K562 (cell line): Measurements from ENCODE around the gene CYSTM1. TPM values are rescaled to one million over a fixed set of nuclear protein-coding genes. Genes with fewer than 3 reads are reported as not detected.

Experiments
- ATAC-seq: fragments of 200-7000 bp; cut with Tn5 transposase; 3 replicates; pipeline ENCODE4 v1.9.1; 2020; ENCODE audit warnings: moderate library complexity
- BruUV-seq: library from RNA; stranded (reverse); fragments of 400-500 nt; replicated peaks from 2 replicates; lab custom pipeline; 2021; lab: Mats Ljungman, UMichigan
- CTCF ChIA-PET: fragments of 300-600 bp; formaldehyde crosslinking; extraction: SDS; loops from one replicate; lab custom pipeline; 2021; ENCODE audit warnings: low intra/inter-chr PET ratio; lab: Yijun Ruan, JAX
- POLR2A ChIA-PET: fragments of 300-600, 350-650 bp; sonication (Branson Sonifier 250); formaldehyde crosslinking; extraction: SDS; loops from one replicate; lab custom pipeline; 2021; ENCODE audit warnings: antibody characterized with exemption, inconsistent platforms; lab: Yijun Ruan, JAX
- DNase-seq, 4 experiments: peaks; one replicate each; pipeline versions ENCODE4 v3.0.0 to v3.0.0-alpha.2; 2011 to 2018; ENCODE audit warnings: low spot score in 3 of 4, mixed read lengths in 3 of 4; ENCODE audit errors: extremely low read depth in 1 of 4
- FAIRE-seq: peaks from 2 replicates; lab custom pipeline; 2011; peaks lifted over from hg19 to GRCh38; lab: Jason Lieb, UNC
- H2AFZ ChIP-seq: 2 replicates; pipeline ENCODE4 v1.6.0; 2011; ENCODE audit warnings: low read depth, low read length, control low read depth, inconsistent platforms
- H3K27ac ChIP-seq: fragments of 200-600 bp; 3 replicates; pipeline ENCODE4 v1.8.0; 2011; ENCODE audit warnings: low read depth, mild to moderate bottlenecking, control low read depth, inconsistent platforms, low read length, moderate library complexity, mixed read lengths; ENCODE audit errors: extremely low read depth
- H3K27me3 ChIP-seq, 2 experiments: fragments of 300-600 bp in 1 of 2; 2 replicates in 1 of 2; 3 replicates in 1 of 2; pipeline versions ENCODE4 v1.6.0 to v1.8.0; 2011; ENCODE audit warnings: inconsistent platforms in 2 of 2, low read length in 2 of 2, mild to moderate bottlenecking in 1 of 2, mixed read lengths in 1 of 2, moderate library complexity in 1 of 2; ENCODE audit not compliant: control insufficient read depth in 2 of 2, insufficient read depth in 2 of 2
- H3K36me3 ChIP-seq: fragments of 300-600 bp; 3 replicates; pipeline ENCODE4 v1.8.0; 2011; ENCODE audit warnings: mild to moderate bottlenecking, low read length, inconsistent platforms; ENCODE audit not compliant: control insufficient read depth, insufficient read depth
- H3K4me1 ChIP-seq, 2 experiments: fragments of 200-600 bp in 1 of 2; replicated peaks in 1 of 2; 2 replicates in 1 of 2; 3 replicates in 1 of 2; pipeline versions ENCODE4 v1.5.1 to v1.8.0; 2011; ENCODE audit warnings: inconsistent platforms in 2 of 2, low read length in 2 of 2, mild to moderate bottlenecking in 1 of 2, mixed read lengths in 1 of 2, moderate library complexity in 1 of 2; ENCODE audit not compliant: control insufficient read depth in 2 of 2, insufficient read depth in 2 of 2
- H3K4me2 ChIP-seq: 2 replicates; pipeline ENCODE4 v1.6.1; 2011; ENCODE audit warnings: low read length, control low read depth, inconsistent platforms, mixed read lengths; ENCODE audit not compliant: insufficient read depth
- H3K4me3 ChIP-seq: fragments of 200-600 bp; sonication (generic), shearing (Covaris generic); 2 replicates; pipeline ENCODE4 v1.5.1; 2016; ENCODE audit warnings: control low read depth, inconsistent platforms
- H3K79me2 ChIP-seq: fragments of 200-600 bp; 3 replicates; pipeline ENCODE4 v1.8.0; 2011; ENCODE audit warnings: low read length, inconsistent platforms; ENCODE audit not compliant: control insufficient read depth, insufficient read depth
- H3K9ac ChIP-seq, 2 experiments: 2 replicates each; pipeline versions ENCODE4 v1.6.0 to v1.6.1; 2011; ENCODE audit warnings: low read depth in 2 of 2, low read length in 2 of 2, control low read depth in 1 of 2, inconsistent platforms in 1 of 2, mild to moderate bottlenecking in 1 of 2, mixed read lengths in 1 of 2; ENCODE audit not compliant: insufficient read depth in 1 of 2
- H3K9me1 ChIP-seq: one replicate; pipeline ENCODE4 v1.6.0; 2011; ENCODE audit warnings: inconsistent platforms, mild to moderate bottlenecking, low read length, moderate library complexity; ENCODE audit not compliant: control insufficient read depth, insufficient read depth
- H3K9me3 ChIP-seq: replicated peaks from 2 replicates; pipeline ENCODE4 v1.5.1; 2011; ENCODE audit warnings: low read depth, low read length, inconsistent platforms; ENCODE audit not compliant: control insufficient read depth, insufficient read depth
- H4K20me1 ChIP-seq: replicated peaks from 2 replicates; pipeline ENCODE4 v1.6.1; 2011; ENCODE audit warnings: low read length, inconsistent platforms, mixed read lengths; ENCODE audit not compliant: control insufficient read depth, insufficient read depth
- AFF1 ChIP-seq, 2 experiments: fragments of 450-650 bp; IDR thresholded peaks; 2 replicates each; pipeline ENCODE4 v1.6.1; 2018; ENCODE audit warnings: mild to moderate bottlenecking in 2 of 2, low read depth in 1 of 2; ENCODE audit not compliant: partially characterized antibody in 2 of 2
- ARID2 ChIP-seq: fragments of 450-650 bp; IDR thresholded peaks from 2 replicates; pipeline ENCODE4 v1.6.1; 2017; ENCODE audit warnings: antibody characterized with exemption, mild to moderate bottlenecking
- HNRNPLL ChIP-seq: fragments of 200-400 bp; formaldehyde crosslinking; IDR thresholded peaks from 2 replicates; pipeline ENCODE4 v1.6.1; 2017; ENCODE audit warnings: low read length, low read depth, mild to moderate bottlenecking; ENCODE audit not compliant: poor library complexity, severe bottlenecking
- MEF2A ChIP-seq: IDR thresholded peaks from 2 replicates; pipeline ENCODE4 v1.6.1; 2011; ENCODE audit warnings: low read depth, mild to moderate bottlenecking, low read length, moderate library complexity; ENCODE audit not compliant: control insufficient read depth
- NCOA6 ChIP-seq: fragments of 450-650 bp; IDR thresholded peaks from 2 replicates; pipeline ENCODE4 v1.6.1; 2017; ENCODE audit warnings: mild to moderate bottlenecking
- NFIC ChIP-seq: fragments of 450-650 bp; IDR thresholded peaks from 2 replicates; pipeline ENCODE4 v1.6.1; 2017; ENCODE audit warnings: mild to moderate bottlenecking, inconsistent platforms
- PATZ1 ChIP-seq: fragments of 250-450 bp; sonication (Bioruptor Pico); IDR thresholded peaks from 2 replicates; pipeline ENCODE4 v1.5.0; 2020; ENCODE audit warnings: mild to moderate bottlenecking, borderline replicate concordance
- RHOXF2B ChIP-seq: fragments of 250-450 bp; sonication (Bioruptor Pico); conservative IDR thresholded peaks from 2 replicates; pipeline ENCODE4 v1.5.1; 2021
- SMARCA5 ChIP-seq: fragments of 450-650 bp; IDR thresholded peaks from 2 replicates; pipeline ENCODE4 v1.6.1; 2016
- TAL1 ChIP-seq: fragments of 450-650 bp; IDR thresholded peaks from 2 replicates; pipeline ENCODE4 v1.6.1; 2016; ENCODE audit warnings: mild to moderate bottlenecking
- USF1 ChIP-seq: sonication (generic); formaldehyde crosslinking; IDR thresholded peaks from 2 replicates; pipeline ENCODE4 v1.9.0; 2022; ENCODE audit warnings: mild to moderate bottlenecking, missing genetic modification reagents
- XRCC3 ChIP-seq: fragments of 450-650 bp; IDR thresholded peaks from 2 replicates; pipeline ENCODE4 v1.6.1; 2017; ENCODE audit warnings: mild to moderate bottlenecking, moderate library complexity
- ZNF717 ChIP-seq: fragments of 250-450 bp; sonication (Bioruptor Pico); IDR thresholded peaks from 2 replicates; pipeline ENCODE4 v1.5.0; 2021
- ZNF79 ChIP-seq: fragments of 250-450 bp; sonication (Bioruptor Pico); IDR thresholded peaks from 2 replicates; pipeline ENCODE4 v1.4.0; 2020; ENCODE audit warnings: low read depth, mild to moderate bottlenecking, moderate library complexity
- ZSCAN29 ChIP-seq: fragments of 450-650 bp; IDR thresholded peaks from 2 replicates; pipeline ENCODE4 v1.6.1; 2017
- WGBS: fragments of 100-300 bp; shearing (Covaris generic); methylation state at CpG from one replicate; pipeline ENCODE4 v1.1.6; 2016; ENCODE audit warnings: low coverage, mixed read lengths; ENCODE audit not compliant: insufficient coverage; ENCODE audit errors: missing lambda C conversion rate; 5-methylcytosine and 5-hydroxymethylcytosine counted together
- in situ Hi-C: fragments of 300-500 bp; cut with MboI; formaldehyde crosslinking; loops from 4 replicates; pipeline ENCODE4 v1.15.0; 2018; ENCODE audit warnings: inconsistent platforms, mixed read lengths
- intact Hi-C: fragments of 100-400 bp; cut with micrococcal nuclease; formaldehyde crosslinking; loops from 2 replicates; pipeline ENCODE4 v1.14.2; 2022
- polyA plus RNA-seq, 8 experiments: library from polyadenylated mRNA; depleted of rRNA in 4 of 8; stranded (reverse) in 5 of 8; unstranded in 3 of 8; fragments of >200 nt; fragmentation: Nextera tagmentation in 2 of 8; fragmentation: Illumina TruSeq in 1 of 8; extraction: Ambion mirVana in 2 of 8; extraction: Trizol in 1 of 8; gene quantifications; 2 replicates each; pipeline versions ENCODE4 v1.2.1 to v1.2.3, GENCODE V29; 2011 to 2014; ENCODE audit warnings: inconsistent platforms in 1 of 8, missing spikeins in 1 of 8
- total RNA-seq, 7 experiments: library from RNA; depleted of rRNA in 6 of 7; stranded (reverse); fragments of >200 nt in 6 of 7; fragmentation: Illumina TruSeq in 2 of 7; extraction: Trizol in 2 of 7; gene quantifications; 2 replicates each; pipeline versions ENCODE4 v1.2.1 to v1.2.3, GENCODE V29; 2011 to 2021; ENCODE audit warnings: low replicate concordance in 1 of 7
- TF ChIP-seq, protein P1 (sequence below): fragments of 450-650 bp; formaldehyde crosslinking; IDR thresholded peaks from 2 replicates; pipeline ENCODE4 v1.4.0; 2020; ENCODE audit warnings: mild to moderate bottlenecking, moderate library complexity

CYSTM1 gene
- total and polyA plus RNA-seq, 9 of the 15 experiments (the other 6 are each of a cell fraction or from before 2014, with no cell fraction given): 76.1 to 422 (median 108) TPM

GRCh38 chr5:140225396-140225795 lies 50.4 kb downstream of the CYSTM1 start:
- DNase-seq (no peak), FAIRE-seq (no peak), ATAC-seq (no peak)
- Histone ChIP-seq H3K27ac (no peak overlapping the region), H3K9me3 (no peaks in the 10 kb centered on the region), H3K4me1 (peaks cover 11 to 42% of the 10 kb centered on the region in 2 experiments), H4K20me1 (0 out of 2 replicates have a peak, but pooled peaks cover 3% of the 10 kb centered on the region), H3K79me2 (peaks cover 50% of the 10 kb centered on the region), H3K36me3 (peaks cover 15% of the 10 kb centered on the region; the same call in 2 of the 3 replicates), H2AFZ (no peak overlapping the region), H3K4me2 (no peak overlapping the region), H3K27me3 (no peaks in the 10 kb centered on the region), H3K4me3 (no peak overlapping the region), H3K9ac (peak overlapping the region in 1 of 2 experiments; percentile 23; a peak in 1 of 4 replicates), H3K9me1 (peaks cover 4% of the 10 kb centered on the region)
- intact Hi-C loops: no loop called here
- WGBS: 43% methylated on average over 3 of the region's 3 CpGs
- POLR2A ChIA-PET: interaction anchor here (0.6 to 2.0 kb wide), 2 partner anchors 9 to 36 kb away, joined by 3 to 7 read pairs; no protein-coding TSS in a partner anchor
- CTCF ChIA-PET: no interaction called here
- in situ Hi-C loops: no loop called here
- BruUV-seq: no TSS peak
- TF ChIP-seq ARID2: no peak
- TF ChIP-seq, protein P1, sequence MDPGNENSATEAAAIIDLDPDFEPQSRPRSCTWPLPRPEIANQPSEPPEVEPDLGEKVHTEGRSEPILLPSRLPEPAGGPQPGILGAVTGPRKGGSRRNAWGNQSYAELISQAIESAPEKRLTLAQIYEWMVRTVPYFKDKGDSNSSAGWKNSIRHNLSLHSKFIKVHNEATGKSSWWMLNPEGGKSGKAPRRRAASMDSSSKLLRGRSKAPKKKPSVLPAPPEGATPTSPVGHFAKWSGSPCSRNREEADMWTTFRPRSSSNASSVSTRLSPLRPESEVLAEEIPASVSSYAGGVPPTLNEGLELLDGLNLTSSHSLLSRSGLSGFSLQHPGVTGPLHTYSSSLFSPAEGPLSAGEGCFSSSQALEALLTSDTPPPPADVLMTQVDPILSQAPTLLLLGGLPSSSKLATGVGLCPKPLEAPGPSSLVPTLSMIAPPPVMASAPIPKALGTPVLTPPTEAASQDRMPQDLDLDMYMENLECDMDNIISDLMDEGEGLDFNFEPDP: no peak
- TF ChIP-seq HNRNPLL: no peak
- TF ChIP-seq PATZ1 (CRISPR knock-in tag): no peak
- no peak for TF ChIP-seq SMARCA5
- TF ChIP-seq XRCC3: no peak
- no peak for TF ChIP-seq USF1 (CRISPR knock-in tag)
- TF ChIP-seq AFF1 (IDR thresholded peaks at IDR 0.05; ENCODE audit: low read depth in 1 of 2, partially characterized antibody in 2 of 2): no peak
- TF ChIP-seq NCOA6: no peak
- TF ChIP-seq TAL1: no peak
- TF ChIP-seq MEF2A: no peak
- no peak for TF ChIP-seq ZNF79 (CRISPR knock-in tag)
- no peak for TF ChIP-seq ZSCAN29
- TF ChIP-seq RHOXF2B (CRISPR knock-in tag): no peak
- no peak for TF ChIP-seq NFIC
- no peak for TF ChIP-seq ZNF717 (CRISPR knock-in tag)
